ENCODE data around the gene FLYWCH1.
A peak's percentile ranks its signal among the peaks of the same experiment; 100 is the strongest.
"Not testable (repeated sequence)": the region's sequence is repeated elsewhere in the genome, so short reads cannot be mapped to it uniquely, and the experiment has no call there.

The FLYWCH1 gene

GRCh38 chr16:2907084-2907753 is 4.5 kb upstream of the FLYWCH1 start:
- peak; percentile 41 for TF ChIP-seq CTCF (conservative IDR thresholded peaks at IDR 0.05; ENCODE audit: low read length)
- peak; percentile 42 for DNase-seq (ENCODE audit: low read depth)
- H3K4me3 ChIP-seq (ENCODE audit: low read length) = not testable (repeated sequence)

- DNase-seq (ENCODE audit: low read depth) = peak; percentile 50
- H3K4me3 ChIP-seq (ENCODE audit: low read length) = no peak overlapping the region
- no peak for TF ChIP-seq CTCF (conservative IDR thresholded peaks at IDR 0.05; ENCODE audit: low read length)
These were observed 1.2 kb upstream of the FLYWCH1 start for GRCh38 chr16:2910441-2910969.

- TF ChIP-seq CTCF (conservative IDR thresholded peaks at IDR 0.05; ENCODE audit: low read length) = no peak
- peak overlapping the region; percentile 87 for H3K4me3 ChIP-seq (ENCODE audit: low read length)
- peak; percentile 70 for DNase-seq (ENCODE audit: low read depth)
These were observed 834 bp downstream of the FLYWCH1 start for GRCh38 chr16:2912330-2913199.

GRCh38 chr16:2913603-2914002 is 1.9 kb downstream of the FLYWCH1 start:
- H3K4me3 ChIP-seq (ENCODE audit: low read length) = peak overlapping the region; percentile 87
- TF ChIP-seq CTCF (conservative IDR thresholded peaks at IDR 0.05; ENCODE audit: low read length) = no peak
- no peak for DNase-seq (ENCODE audit: low read depth)

GRCh38 chr16:2914233-2914632 is 2.5 kb downstream of the FLYWCH1 start:
- no peak for DNase-seq (ENCODE audit: low read depth)
- H3K4me3 ChIP-seq (ENCODE audit: low read length) = no peak overlapping the region
- no peak for TF ChIP-seq CTCF (conservative IDR thresholded peaks at IDR 0.05; ENCODE audit: low read length)

- DNase-seq (ENCODE audit: low read depth) = no peak
- no peak for TF ChIP-seq CTCF (conservative IDR thresholded peaks at IDR 0.05; ENCODE audit: low read length)
- no peak overlapping the region for H3K4me3 ChIP-seq (ENCODE audit: low read length)
These were observed 3.6 kb downstream of the FLYWCH1 start for GRCh38 chr16:2915196-2915929.
